Left lung (tissue), 10 donors: ENCODE measurements around the gene LRRC49. TPM values are rescaled to one million over a fixed set of nuclear protein-coding genes. Genes with fewer than 3 reads are reported as not detected.

Source experiments
- ATAC-seq: fragments of 200-7000 bp; cut with Tn5 transposase; one replicate; pipeline ENCODE4 v1.9.1; 2020; ENCODE audit warnings: moderate library complexity
- DNase-seq, 4 donors: peaks; one replicate each; pipeline ENCODE4 v3.0.0-alpha.2; 2013 to 2020
- H3K27ac ChIP-seq, 2 donors: fragments of 200-600 bp; sonication (generic) in 1 of 2; one replicate each; pipeline versions ENCODE4 v1.5.0 to v1.8.0; 2020 to 2021
- H3K27me3 ChIP-seq, 2 donors: fragments of 200-600 bp; sonication (generic) in 1 of 2; one replicate each; pipeline versions ENCODE4 v1.5.0 to v1.8.0; 2020 to 2021
- H3K36me3 ChIP-seq, 2 donors: fragments of 200-600 bp; sonication (generic) in 1 of 2; one replicate each; pipeline versions ENCODE4 v1.5.0 to v1.8.0; 2020 to 2021
- H3K4me1 ChIP-seq, 2 donors: fragments of 200-600 bp; one replicate each; pipeline ENCODE4 v1.8.0; 2021
- H3K4me3 ChIP-seq, 2 donors: fragments of 200-600 bp; sonication (generic) in 1 of 2; one replicate each; pipeline versions ENCODE4 v1.5.0 to v1.8.0; 2020 to 2021; ENCODE audit warnings: mild to moderate bottlenecking in 1 of 2
- H3K9me3 ChIP-seq, 2 donors: fragments of 200-600 bp; sonication (generic) in 1 of 2; one replicate each; pipeline versions ENCODE4 v1.5.0 to v1.8.0; 2020 to 2021
- CTCF ChIP-seq, 2 donors: fragments of 200-600 bp; sonication (generic) in 1 of 2; IDR thresholded peaks; one replicate each; pipeline versions ENCODE4 v1.5.0 to v1.8.0; 2021; ENCODE audit warnings: antibody characterized with exemption in 2 of 2
- intact Hi-C, 2 donors: fragments of 100-400 bp; cut with DNase I; formaldehyde crosslinking; loops; one replicate each; pipeline versions ENCODE4 v1.11.2 to v1.14.2; 2022
- polyA plus RNA-seq, 6 donors: library from polyadenylated mRNA; unstranded; fragments of 120-200 nt; gene quantifications; one replicate each; pipeline ENCODE4 v1.2.1, GENCODE V29; 2013; ENCODE audit not compliant: insufficient read length in 6 of 6
- total RNA-seq, 2 donors: library from RNA; stranded (reverse); fragmentation: NEBNext Ultra II Directional; extraction: Animal tissue kit (Norgen Biotek cat#: 25700); gene quantifications; one replicate each; pipeline ENCODE4 v1.2.1, GENCODE V29; 2021
- donor health status: DM: no; HTN: yes; CAD: no.
- donor health status: DM: no; HTN: no; CAD: no.

LRRC49 gene
- total and polyA plus RNA-seq, 8 donors = 4.2 to 24.1 (median 19.4) TPM

GRCh38 chr15:70912187-70912586, 19.6 kb downstream of the LRRC49 start:
- intact Hi-C loops = no loop called here
- DNase-seq (no peak), ATAC-seq (no peak)
- TF ChIP-seq CTCF (IDR thresholded peaks at IDR 0.05) = no peak
- Histone ChIP-seq H3K36me3 (peaks cover 0 to 3% of the 10 kb centered on the region in 2 donors), H3K27ac (no peak overlapping the region), H3K4me1 (no peaks in the 10 kb centered on the region), H3K27me3 (no peaks in the 10 kb centered on the region), H3K9me3 (peaks cover 0 to 16% of the 10 kb centered on the region in 2 donors), H3K4me3 (no peak overlapping the region)

- Histone ChIP-seq H3K27ac (no peak overlapping the region), H3K27me3 (no peaks in the 10 kb centered on the region), H3K4me1 (no peaks in the 10 kb centered on the region), H3K36me3 (no peaks in the 10 kb centered on the region), H3K9me3 (peaks cover 0 to 5% of the 10 kb centered on the region in 2 donors), H3K4me3 (no peak overlapping the region)
- ATAC-seq = no peak
- DNase-seq = no peak
- intact Hi-C loops = no loop called here
- TF ChIP-seq CTCF (IDR thresholded peaks at IDR 0.05) = no peak
These were observed 23.9 kb downstream of the LRRC49 start for GRCh38 chr15:70916531-70916930.

- Histone ChIP-seq H3K9me3 (peaks cover 0 to 5% of the 10 kb centered on the region in 2 donors), H3K4me3 (no peak overlapping the region), H3K27me3 (no peaks in the 10 kb centered on the region), H3K36me3 (no peaks in the 10 kb centered on the region), H3K27ac (no peak overlapping the region), H3K4me1 (no peaks in the 10 kb centered on the region)
- intact Hi-C loops = no loop called here
- ATAC-seq (no peak), DNase-seq (no peak)
- no peak for TF ChIP-seq CTCF (IDR thresholded peaks at IDR 0.05)
These were observed 25.3 kb downstream of the LRRC49 start for GRCh38 chr15:70917955-70918354.

GRCh38 chr15:70920981-70921696, 28.5 kb downstream of the LRRC49 start:
- Histone ChIP-seq H3K4me3 (no peak overlapping the region), H3K9me3 (peaks cover 0 to 5% of the 10 kb centered on the region in 2 donors), H3K4me1 (no peaks in the 10 kb centered on the region), H3K36me3 (no peaks in the 10 kb centered on the region), H3K27me3 (no peaks in the 10 kb centered on the region), H3K27ac (no peak overlapping the region)
- DNase-seq (no peak), ATAC-seq (no peak)
- TF ChIP-seq CTCF (IDR thresholded peaks at IDR 0.05) = no peak
- intact Hi-C loops = no loop called here

- Histone ChIP-seq H3K9me3 (peaks cover 0 to 3% of the 10 kb centered on the region in 2 donors), H3K36me3 (no peaks in the 10 kb centered on the region), H3K4me3 (no peak overlapping the region), H3K4me1 (no peaks in the 10 kb centered on the region), H3K27me3 (no peaks in the 10 kb centered on the region), H3K27ac (no peak overlapping the region)
- TF ChIP-seq CTCF (IDR thresholded peaks at IDR 0.05) = no peak
- intact Hi-C loops = no loop called here
- no peak for ATAC-seq
- no peak for DNase-seq
These were observed 29.5 kb downstream of the LRRC49 start for GRCh38 chr15:70922119-70922518.
